GM18870 (cell line): ENCODE results near the gene HOXC6.

Experiments used
- ATAC-seq: cut with Tn5 transposase; IDR thresholded peaks from one replicate; pipeline ENCODE4 v1.9.1; 2021; ENCODE audit warnings: moderate library complexity; ENCODE audit not compliant: unreplicated experiment

HOXC6 gene

GRCh38 chr12:54012631-54013409 is 15.4 kb upstream of the HOXC6 start:
- no peak for ATAC-seq

GRCh38 chr12:54014377-54015017 is 13.7 kb upstream of the HOXC6 start:
- no peak for ATAC-seq

DNA sequence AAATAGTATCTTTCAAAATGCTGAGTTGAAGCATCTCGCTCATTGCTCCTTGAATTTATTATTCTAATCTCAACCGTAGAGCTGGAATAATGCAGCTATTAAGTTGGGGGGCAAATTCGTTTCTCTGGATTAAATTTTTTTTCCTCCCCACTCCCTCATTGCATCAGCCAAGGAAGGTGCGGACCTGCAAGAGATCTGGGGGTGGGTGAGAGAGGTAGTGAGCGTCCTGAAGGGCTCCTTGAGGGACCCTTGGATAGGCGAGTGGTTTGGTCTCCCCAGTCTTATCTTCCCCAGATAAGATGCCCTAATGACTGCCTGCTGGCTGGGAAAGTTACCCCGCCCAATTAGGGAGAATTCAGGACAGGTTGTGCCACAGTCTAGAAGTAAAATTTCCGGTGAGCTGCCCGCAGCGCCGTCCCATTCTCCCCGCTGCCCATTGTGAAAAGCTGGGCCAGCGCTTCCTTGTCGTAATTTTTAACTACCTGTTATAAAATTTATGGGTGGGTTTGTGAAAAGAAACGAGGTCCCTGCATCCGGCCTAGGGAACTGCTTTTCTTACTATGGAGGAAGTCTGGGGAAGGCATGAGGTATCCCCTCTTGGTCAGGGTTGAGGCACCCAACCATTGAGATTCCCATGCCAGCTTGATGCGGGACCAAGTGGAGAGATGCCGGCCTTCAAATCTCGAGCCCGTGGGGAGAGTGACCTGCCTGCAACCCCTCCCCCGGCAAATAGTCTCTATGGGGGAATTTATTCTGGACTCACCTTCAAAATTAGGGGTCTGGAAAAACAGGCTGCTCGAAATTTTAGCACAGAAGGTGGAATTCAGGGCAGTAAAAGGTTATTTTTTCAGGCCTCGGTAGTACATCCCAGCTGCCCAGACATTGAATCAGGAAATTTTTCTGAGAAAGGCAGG is 13.0 kb upstream of the HOXC6 start:
- no peak for ATAC-seq

DNA sequence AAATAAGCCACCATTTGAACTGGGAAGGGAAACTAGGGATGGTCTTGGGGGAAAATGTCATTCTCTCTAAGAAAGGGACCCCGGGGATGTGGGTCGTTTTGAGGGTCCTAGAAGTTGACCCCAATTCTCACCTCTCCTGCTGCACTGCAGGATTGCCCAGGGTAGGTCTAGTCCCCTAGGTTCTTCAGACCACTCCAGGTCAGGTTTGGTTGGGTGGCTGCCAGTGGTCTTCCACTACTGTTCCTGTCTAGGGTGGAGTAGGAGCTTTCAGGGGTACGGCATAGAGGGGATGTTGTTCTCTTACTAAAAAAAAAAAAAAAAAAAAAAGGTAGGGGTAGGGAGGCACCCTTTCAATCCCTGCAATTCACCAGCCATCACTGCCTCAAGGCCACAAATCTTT is 12.2 kb upstream of the HOXC6 start:
- no peak for ATAC-seq

- ATAC-seq, result no peak
These were observed 11.7 kb upstream of the HOXC6 start for GRCh38 chr12:54016478-54016964.

- ATAC-seq, result peak; percentile 12
These were observed 11.0 kb upstream of the HOXC6 start for GRCh38 chr12:54017027-54017788.

GRCh38 chr12:54017878-54018467 is 10.3 kb upstream of the HOXC6 start:
- peak; percentile 61 for ATAC-seq

GRCh38 chr12:54018468-54018984 is 9.7 kb upstream of the HOXC6 start:
- ATAC-seq, result no peak

- no peak for ATAC-seq
These were observed 9.0 kb upstream of the HOXC6 start for GRCh38 chr12:54019091-54019811.

DNA sequence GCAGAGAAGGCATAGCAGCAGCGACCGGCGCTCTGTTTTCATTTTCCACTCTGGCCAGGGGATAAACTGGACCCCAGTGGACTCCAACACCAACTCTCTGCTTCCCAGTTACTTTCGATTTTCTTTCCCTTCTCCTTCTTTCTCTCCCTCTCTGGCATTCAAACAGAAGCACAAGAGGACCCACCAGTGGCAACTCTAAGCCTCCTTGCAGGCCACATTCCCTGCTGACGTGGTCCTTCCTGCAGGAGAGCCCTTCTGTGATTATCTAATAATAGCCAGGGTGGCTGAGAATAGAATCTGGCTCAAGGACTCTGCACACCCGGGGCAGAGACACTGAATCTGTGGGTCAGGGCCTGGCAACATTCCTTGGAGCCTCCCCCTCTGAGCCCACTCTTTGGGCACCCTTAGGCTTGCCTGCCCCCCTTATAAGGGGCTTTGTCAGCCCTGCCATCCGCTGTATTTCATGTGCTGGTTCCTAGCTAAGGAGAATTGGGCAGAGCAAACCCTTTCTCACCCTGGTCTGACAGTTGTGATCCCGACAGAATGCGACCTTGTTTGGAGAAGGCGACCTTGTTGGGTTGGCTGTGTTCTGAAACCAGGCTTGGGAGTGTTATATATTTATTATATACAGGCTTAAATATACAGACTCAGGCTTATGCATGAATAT is 8.2 kb upstream of the HOXC6 start:
- no peak for ATAC-seq

DNA sequence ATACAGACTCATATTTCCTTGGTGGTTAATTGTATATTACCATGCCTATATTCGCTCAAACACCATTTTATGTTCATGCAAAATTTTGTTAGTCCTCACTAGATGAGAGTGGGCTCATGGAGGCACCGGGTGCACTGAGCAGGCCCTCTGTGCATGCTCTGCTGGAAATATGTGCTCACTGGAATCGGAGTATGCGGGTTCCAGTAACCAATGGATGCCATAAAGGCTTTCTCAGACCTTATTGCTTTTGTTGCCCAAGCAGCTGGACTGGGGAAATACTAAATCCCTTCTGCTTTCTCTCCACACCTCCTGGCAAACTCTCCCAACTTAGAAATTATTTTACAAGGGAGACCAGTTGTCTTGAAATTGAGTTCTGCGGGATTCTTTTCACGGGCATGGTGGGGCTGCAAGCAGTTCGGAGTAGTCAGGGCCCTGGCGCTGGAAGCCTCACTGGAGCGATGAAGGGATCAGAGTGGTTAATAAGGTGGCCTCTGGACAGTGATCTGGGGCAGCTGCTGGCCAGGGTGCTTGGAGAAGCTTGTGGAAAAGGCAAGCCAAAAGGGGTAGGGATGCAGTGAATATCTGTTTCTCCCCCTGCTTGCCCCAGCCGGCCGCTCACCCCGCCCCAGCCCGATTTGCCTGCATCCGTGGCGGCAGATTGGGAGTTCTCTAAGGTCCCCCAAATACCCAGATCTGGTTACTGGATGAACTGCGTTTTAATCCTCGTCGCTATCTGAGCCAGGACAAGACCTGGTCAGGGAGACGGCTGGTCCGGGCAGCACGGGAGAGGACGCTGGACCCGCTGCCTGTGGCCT is 7.4 kb upstream of the HOXC6 start:
- no peak for ATAC-seq

GRCh38 chr12:54021432-54022013 is 6.7 kb upstream of the HOXC6 start:
- ATAC-seq, result no peak

DNA sequence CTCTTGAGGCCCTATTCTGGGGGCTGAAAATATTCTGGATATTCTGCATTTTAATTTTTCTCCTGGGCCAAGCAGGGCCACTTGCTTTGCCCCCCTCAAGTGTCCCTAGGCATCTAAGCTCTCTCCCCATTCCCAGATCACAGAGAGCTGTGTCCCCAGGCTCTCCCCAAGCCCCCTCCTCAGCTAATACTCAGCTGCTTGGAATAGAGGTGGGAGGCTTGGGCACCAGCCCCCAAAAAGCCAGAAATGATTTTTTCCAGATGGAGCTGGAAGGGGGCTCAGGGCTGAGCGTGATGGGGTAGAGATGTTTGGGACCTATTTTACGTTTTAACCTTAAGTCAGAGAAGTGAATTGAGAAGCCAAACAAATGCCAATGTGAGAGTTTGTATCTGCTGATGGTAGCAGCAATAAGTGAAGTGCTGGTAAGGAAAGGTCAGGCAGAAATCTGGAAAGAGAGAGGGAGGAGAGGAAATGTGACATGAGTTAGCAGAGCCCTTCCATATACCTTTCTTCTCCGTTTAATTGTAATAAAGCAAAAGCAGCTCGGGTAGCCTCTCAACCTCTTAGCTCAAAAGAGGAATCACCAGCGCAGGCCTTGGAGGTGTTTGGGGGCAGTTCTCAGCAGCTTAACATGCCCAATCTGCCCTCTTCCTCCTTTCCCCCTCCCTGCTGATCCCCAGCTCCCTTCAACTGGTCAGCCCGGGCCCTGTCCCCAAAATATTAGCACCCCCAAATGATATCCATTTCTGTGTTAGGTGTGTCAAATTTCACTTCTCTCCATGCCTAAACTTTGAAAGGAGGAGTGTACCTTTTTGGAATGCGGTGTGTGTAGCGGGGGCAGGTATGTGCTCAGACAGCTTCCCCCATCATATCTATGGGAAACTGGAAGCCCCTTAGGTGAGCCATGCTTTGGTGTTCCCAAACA is 5.0 kb upstream of the HOXC6 start:
- no peak for ATAC-seq

DNA sequence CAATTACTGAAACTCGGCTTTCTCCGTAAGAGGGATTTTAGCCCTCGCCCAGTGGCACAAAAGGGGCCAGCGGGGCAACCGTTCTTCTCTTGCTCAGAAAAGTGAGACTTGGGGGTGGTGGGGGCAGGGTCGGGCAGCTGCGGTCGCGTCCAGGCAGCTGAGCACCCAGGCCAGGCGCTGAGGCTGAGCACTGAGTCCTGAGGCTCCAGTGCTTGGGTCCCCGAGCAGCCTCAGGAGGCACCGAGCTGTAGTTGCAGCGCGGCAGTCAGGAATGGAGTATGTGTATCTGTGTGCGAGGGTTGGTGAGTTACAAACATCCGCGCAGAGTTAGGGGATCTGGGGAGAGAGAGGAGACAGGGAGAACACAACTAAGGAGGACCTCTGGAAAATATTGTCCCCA is 4.1 kb upstream of the HOXC6 start:
- ATAC-seq, result no peak

DNA sequence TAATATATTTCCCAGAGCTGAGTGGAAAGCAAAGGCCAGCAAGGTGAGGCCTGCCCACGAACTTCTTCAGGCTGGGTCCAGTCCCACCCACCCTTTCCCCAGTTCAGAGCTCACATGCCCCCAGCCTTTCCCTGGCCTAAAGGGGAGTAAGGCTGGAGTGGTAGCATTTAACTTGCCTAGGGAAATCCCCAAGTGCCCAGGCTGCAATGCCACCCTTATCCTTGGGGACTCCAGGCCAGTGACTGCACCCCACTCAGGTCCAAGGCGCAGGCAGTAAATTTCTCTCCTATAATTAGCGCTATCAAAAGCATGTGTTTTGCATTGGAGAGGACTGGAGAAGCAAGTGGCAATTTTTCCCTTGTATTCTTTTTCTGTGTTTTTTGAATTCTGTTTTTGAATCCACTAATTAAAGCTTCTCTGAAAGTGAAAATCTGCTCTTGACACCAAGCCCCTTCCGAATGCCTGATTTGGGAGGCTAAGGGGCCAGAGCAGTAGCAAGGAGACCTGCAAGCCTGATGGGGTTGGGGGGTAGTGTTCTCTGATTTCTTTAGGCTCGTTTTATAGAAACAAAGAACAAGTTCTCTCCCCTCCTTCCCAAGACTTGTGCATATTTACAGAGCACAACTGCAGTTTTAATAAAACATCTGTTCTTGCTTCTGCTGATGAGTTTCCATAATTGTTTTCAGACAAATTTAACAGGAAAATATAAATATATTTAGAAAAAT is 3.5 kb upstream of the HOXC6 start:
- no peak for ATAC-seq
